SU-DHL-6 (cell line): Measurements from ENCODE around the gene OR2AP1.
"Not testable (repeated sequence)": the region's sequence is repeated elsewhere in the genome, so short reads cannot be mapped to it uniquely, and the experiment has no call there.

Experiments
- H2AFZ ChIP-seq: fragments of 200-600 bp; sonication (generic); 2 replicates; pipeline ENCODE4 v1.6.1; 2014; ENCODE audit warnings: low read depth, mild to moderate bottlenecking, moderate library complexity, mixed read lengths, antibody characterized with exemption, low read length; ENCODE audit not compliant: severe bottlenecking
- H3F3A ChIP-seq: fragments of 200-600 bp; shearing (Covaris generic); 2 replicates; pipeline ENCODE4 v1.6.0; 2016; ENCODE audit warnings: antibody characterized with exemption, mild to moderate bottlenecking; ENCODE audit not compliant: insufficient read depth
- H3K27ac ChIP-seq: fragments of 200-600 bp; sonication (generic); 2 replicates; pipeline ENCODE4 v1.5.1; 2016; ENCODE audit warnings: low read depth, mild to moderate bottlenecking, low read length, moderate library complexity, mixed read lengths
- H3K27me3 ChIP-seq: fragments of 200-600 bp; sonication (generic), shearing (Covaris generic); 2 replicates; pipeline ENCODE4 v1.6.0; 2014; ENCODE audit warnings: mild to moderate bottlenecking, low read length
- H3K36me3 ChIP-seq: fragments of 200-600 bp; sonication (generic); 2 replicates; pipeline ENCODE4 v1.6.1; 2014; ENCODE audit warnings: mild to moderate bottlenecking, low read length, mixed read lengths
- H3K4me2 ChIP-seq: fragments of 300-600, 200-600 bp; shearing (Covaris generic), sonication (generic); 2 replicates; pipeline ENCODE4 v1.6.0; 2014; ENCODE audit warnings: low read length, low read depth, mild to moderate bottlenecking; ENCODE audit not compliant: poor library complexity, severe bottlenecking
- H3K4me3 ChIP-seq: fragments of 200-600 bp; sonication (generic); 2 replicates; pipeline ENCODE4 v1.5.1; 2014; ENCODE audit warnings: antibody characterized with exemption, low read length, mild to moderate bottlenecking, mixed read lengths; ENCODE audit not compliant: insufficient read depth, poor library complexity, severe bottlenecking
- H3K79me2 ChIP-seq: fragments of 200-600 bp; sonication (generic); 2 replicates; pipeline ENCODE4 v1.6.1; 2014; ENCODE audit warnings: mild to moderate bottlenecking, low read length, moderate library complexity; ENCODE audit not compliant: insufficient read depth
- H3K9ac ChIP-seq: fragments of 200-600 bp; sonication (generic); 2 replicates; pipeline ENCODE4 v1.7.0; 2014; ENCODE audit warnings: mild to moderate bottlenecking, low read length
- H3K9me2 ChIP-seq: fragments of 200-600 bp; sonication (generic); replicated peaks from 2 replicates; pipeline ENCODE4 v1.6.1; 2014; ENCODE audit warnings: low read length; ENCODE audit not compliant: insufficient read depth
- H3K9me3 ChIP-seq: fragments of 200-600 bp; sonication (generic); 2 replicates; pipeline ENCODE4 v1.6.1; 2014; ENCODE audit warnings: low read length, mixed read lengths; ENCODE audit not compliant: insufficient read depth
- H4K20me1 ChIP-seq: fragments of 200-600 bp; sonication (generic); 2 replicates; pipeline ENCODE4 v1.6.1; 2014; ENCODE audit warnings: low read depth, mild to moderate bottlenecking, antibody characterized with exemption, low read length, moderate library complexity, mixed read lengths
- CTCF ChIP-seq: fragments of 200-600 bp; sonication (generic); IDR thresholded peaks from one replicate; pipeline ENCODE4 v1.5.1; 2017; ENCODE audit warnings: antibody characterized with exemption, mild to moderate bottlenecking, low read length, moderate library complexity; ENCODE audit not compliant: insufficient read depth, poor library complexity, severe bottlenecking
- EZH2phosphoT487 ChIP-seq: fragments of 200-600 bp; sonication (generic), shearing (Covaris generic); conservative IDR thresholded peaks from 2 replicates; pipeline ENCODE4 v1.6.1; 2018; ENCODE audit warnings: mild to moderate bottlenecking, antibody characterized with exemption, low read length, moderate library complexity, mixed read lengths

OR2AP1 gene

GRCh38 chr12:55572168-55572567 lies at the start of gene OR2AP1:
Gene OR2AP1, plus strand, starts transcription at chr12:55572468. Its CDS starts 1,947 bp downstream, at chr12:55574415.
- Histone ChIP-seq H3K9me2 (no peaks in the 10 kb centered on the region; the same call in 1 of the 2 replicates), H3K79me2 (no peaks in the 10 kb centered on the region), H2AFZ (no peak within 1 kb of the TSS), H3K36me3 (no peaks in the 10 kb centered on the region), H3K27ac (no peak within 1 kb of the TSS), H3K27me3 (no peaks in the 10 kb centered on the region), H3K9me3 (peaks cover 6% of the 10 kb centered on the region; the same call in 1 of the 2 replicates), H4K20me1 (no peaks in the 10 kb centered on the region), H3K4me3 (no peak within 1 kb of the TSS), H3K9ac (no peak within 1 kb of the TSS), H3K4me2 (no peak within 1 kb of the TSS), H3F3A (no peaks in the 10 kb centered on the region)
- TF ChIP-seq EZH2phosphoT487 (no peak), CTCF (no peak)

GRCh38 chr12:55548235-55548634 lies 24.0 kb upstream of the OR2AP1 start:
- not testable (repeated sequence) for H3K4me2 ChIP-seq, H3K9ac ChIP-seq, H3K9me3 ChIP-seq, H3K79me2 ChIP-seq, H3K36me3 ChIP-seq, H3F3A ChIP-seq, H3K27ac ChIP-seq, H3K27me3 ChIP-seq, H4K20me1 ChIP-seq, H3K9me2 ChIP-seq, H3K4me3 ChIP-seq, H2AFZ ChIP-seq

GRCh38 chr12:55548756-55549155 lies 23.5 kb upstream of the OR2AP1 start:
- H3K4me2 ChIP-seq, result no peak overlapping the region
- H3K79me2 ChIP-seq, result no peaks in the 10 kb centered on the region
- H3K27ac ChIP-seq, result no peak overlapping the region
- H3K9ac ChIP-seq, result no peak overlapping the region
- TF ChIP-seq CTCF (no peak), EZH2phosphoT487 (no peak)
- no peaks in the 10 kb centered on the region for H3K36me3 ChIP-seq
- no peaks in the 10 kb centered on the region for H3F3A ChIP-seq
- H3K9me3 ChIP-seq, result no peaks in the 10 kb centered on the region
- no peak overlapping the region for H2AFZ ChIP-seq
- H3K27me3 ChIP-seq, result no peaks in the 10 kb centered on the region
- no peaks in the 10 kb centered on the region for H3K9me2 ChIP-seq
- H4K20me1 ChIP-seq, result no peaks in the 10 kb centered on the region
- no peak overlapping the region for H3K4me3 ChIP-seq

DNA sequence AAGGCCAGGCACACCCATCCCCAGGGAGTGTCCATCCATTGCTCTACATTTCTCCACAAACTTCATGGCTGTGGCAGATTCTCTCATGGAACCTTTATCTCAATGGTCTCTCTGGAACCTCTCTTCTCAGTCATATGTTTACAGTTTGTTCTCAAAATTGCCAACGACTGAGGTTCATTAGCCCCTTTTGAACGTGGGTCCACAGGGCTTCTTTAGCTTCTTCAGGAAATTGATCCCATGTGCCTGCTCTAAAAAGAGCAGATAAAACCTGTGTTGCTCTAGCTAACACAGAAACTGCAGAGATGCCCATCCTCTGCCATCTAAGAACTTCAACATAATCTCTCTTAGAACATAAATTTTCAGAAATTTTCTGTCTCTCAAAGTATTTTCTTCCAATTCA lies 23.0 kb upstream of the OR2AP1 start, which contains the start of gene OR6C4:
TSS of gene OR6C4 (plus strand) at position 301 of the 400 bp plus-strand sequence. CDS start 1,625 bp downstream, outside the sequence.
- no peak within 1 kb of the TSS for H3K4me3 ChIP-seq

More for the DNA sequence above, 23.0 kb upstream of the OR2AP1 start, which contains the start of gene OR6C4:
- no peaks in the 10 kb centered on the region for H4K20me1 ChIP-seq
- no peak for TF ChIP-seq CTCF
- no peak for TF ChIP-seq EZH2phosphoT487
- no peaks in the 10 kb centered on the region for H3K36me3 ChIP-seq
- H3K4me2 ChIP-seq, result no peak within 1 kb of the TSS
- H3K9ac ChIP-seq, result no peak within 1 kb of the TSS
- H3K27me3 ChIP-seq, result no peaks in the 10 kb centered on the region
- no peak within 1 kb of the TSS for H2AFZ ChIP-seq
- H3K79me2 ChIP-seq, result no peaks in the 10 kb centered on the region
- no peaks in the 10 kb centered on the region for H3K9me2 ChIP-seq
- H3K27ac ChIP-seq, result no peak within 1 kb of the TSS
- H3K9me3 ChIP-seq, result no peaks in the 10 kb centered on the region
- no peaks in the 10 kb centered on the region for H3F3A ChIP-seq
